ENCODE data around the gene FOXO1. TPM values are rescaled to one million over a fixed set of nuclear protein-coding genes. Genes with fewer than 3 reads are reported as not detected.
A peak's percentile ranks its signal among the peaks of the same experiment; 100 is the strongest.

FOXO1 gene
- total and polyA plus RNA-seq, 2 of the 13 experiments (the other 11 are each of a cell fraction or from before 2014, with no cell fraction given) = 8.1 to 13.1 TPM

- no peak for TF ChIP-seq ZBTB39 (CRISPR knock-in tag; IDR thresholded peaks at IDR 0.05)
- TF ChIP-seq ZNF441 (CRISPR knock-in tag; IDR thresholded peaks at IDR 0.05; ENCODE audit: borderline replicate concordance) = no peak
- TF ChIP-seq ZSCAN31 (CRISPR knock-in tag; IDR thresholded peaks at IDR 0.05; ENCODE audit: low read depth) = no peak
- TF ChIP-seq ZNF501 (CRISPR knock-in tag; IDR thresholded peaks at IDR 0.05) = no peak
- no peak for TF ChIP-seq GTF3A (CRISPR knock-in tag; conservative IDR thresholded peaks at IDR 0.05)
- TF ChIP-seq CHCHD3 (CRISPR knock-in tag; IDR thresholded peaks at IDR 0.05) = no peak
- no peak for TF ChIP-seq POLR2AphosphoS2 (IDR thresholded peaks at IDR 0.05; ENCODE audit: low read depth, low read length)
- TF ChIP-seq THAP7 (CRISPR knock-in tag; IDR thresholded peaks at IDR 0.05) = no peak
- no peak for TF ChIP-seq GZF1 (CRISPR knock-in tag; IDR thresholded peaks at IDR 0.05)
- no peak for TF ChIP-seq ZGPAT (CRISPR knock-in tag; IDR thresholded peaks at IDR 0.05)
- TF ChIP-seq SYNCRIP (IDR thresholded peaks at IDR 0.05; ENCODE audit: insufficient read depth, low read depth, low read length) = no peak
- peak; percentile 15; the same call in 1 of the 2 replicates for TF ChIP-seq HNF4A (CRISPR knock-in tag; IDR thresholded peaks at IDR 0.05)
- no peak for TF ChIP-seq ZNF513 (CRISPR knock-in tag; conservative IDR thresholded peaks at IDR 0.05)
- no peak for TF ChIP-seq ZNF383 (CRISPR knock-in tag; IDR thresholded peaks at IDR 0.05; ENCODE audit: borderline replicate concordance)
- peak; percentile 62 for TF ChIP-seq TEAD3 (CRISPR knock-in tag; optimal IDR thresholded peaks at IDR 0.05; ENCODE audit: borderline replicate concordance)
- no peak for TF ChIP-seq ARID2 (CRISPR knock-in tag; IDR thresholded peaks at IDR 0.05; ENCODE audit: borderline replicate concordance)
- no peak; the same call in 1 of the 2 replicates for TF ChIP-seq ZNF788 (CRISPR knock-in tag; IDR thresholded peaks at IDR 0.05; ENCODE audit: borderline replicate concordance)
- TF ChIP-seq TEAD2 (CRISPR knock-in tag; IDR thresholded peaks at IDR 0.05) = no peak
- no peak for TF ChIP-seq ZNF30 (CRISPR knock-in tag; IDR thresholded peaks at IDR 0.05)
- TF ChIP-seq IRF2 (CRISPR knock-in tag; IDR thresholded peaks at IDR 0.05) = 0 out of 2 replicates have a peak, but pooled peaks have one; percentile 38
- TF ChIP-seq SP4 (CRISPR knock-in tag; IDR thresholded peaks at IDR 0.05) = no peak
- no peak for TF ChIP-seq SOX6 (IDR thresholded peaks at IDR 0.05)
- TF ChIP-seq SOX6 (CRISPR knock-in tag; IDR thresholded peaks at IDR 0.05) = peak; percentile 44
- TF ChIP-seq ZNF570 (CRISPR knock-in tag; IDR thresholded peaks at IDR 0.05; ENCODE audit: borderline replicate concordance) = no peak
- no peak for TF ChIP-seq SRSF1 (optimal IDR thresholded peaks at IDR 0.05; ENCODE audit: low read depth, low read length)
These were observed 132.0 kb downstream of the FOXO1 start (continued) for GRCh38 chr13:40534456-40534855.
